ENCODE measurements around the gene CEL.

The CEL gene

GRCh38 chr9:133103987-133104505 lies 42.3 kb downstream of the CEL start:
- no peak for DNase-seq (ENCODE audit: low spot score)

DNA sequence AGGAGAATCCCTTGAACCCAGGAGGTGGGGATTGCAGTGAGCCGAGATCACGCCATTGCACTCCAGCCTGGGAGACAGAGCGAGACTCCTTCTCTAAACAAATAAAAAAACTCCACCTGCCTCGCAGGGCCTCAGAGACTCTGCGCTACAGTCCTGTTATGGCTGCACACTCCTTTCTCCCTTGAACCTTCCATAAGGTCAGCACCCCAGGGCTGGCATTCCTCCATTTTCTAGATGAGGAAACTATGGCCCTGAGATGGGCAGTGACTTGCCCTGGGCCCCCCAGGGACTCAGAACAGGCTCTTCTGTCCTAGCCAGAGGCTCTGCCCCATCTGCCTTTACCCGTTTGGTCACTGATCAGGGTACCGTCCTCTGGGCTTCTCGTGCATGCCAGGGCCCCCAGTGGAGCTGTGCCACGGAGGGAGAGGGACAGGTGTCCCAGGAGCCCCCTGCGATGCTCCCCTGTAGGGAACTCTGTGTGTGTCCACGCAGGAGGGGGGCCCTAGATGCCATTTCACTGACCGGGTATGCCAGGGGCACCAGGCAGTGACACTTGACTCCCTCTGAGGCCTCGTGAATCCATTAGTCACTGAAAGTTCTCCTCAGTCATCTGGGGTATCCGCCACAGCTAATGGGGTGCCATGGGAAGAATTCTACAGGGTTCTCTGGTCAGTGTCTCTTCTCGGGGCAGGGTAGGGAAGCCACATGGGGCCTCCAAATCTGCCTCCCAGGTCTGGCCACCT lies 43.1 kb downstream of the CEL start:
- DNase-seq (ENCODE audit: low spot score), result no peak

DNA sequence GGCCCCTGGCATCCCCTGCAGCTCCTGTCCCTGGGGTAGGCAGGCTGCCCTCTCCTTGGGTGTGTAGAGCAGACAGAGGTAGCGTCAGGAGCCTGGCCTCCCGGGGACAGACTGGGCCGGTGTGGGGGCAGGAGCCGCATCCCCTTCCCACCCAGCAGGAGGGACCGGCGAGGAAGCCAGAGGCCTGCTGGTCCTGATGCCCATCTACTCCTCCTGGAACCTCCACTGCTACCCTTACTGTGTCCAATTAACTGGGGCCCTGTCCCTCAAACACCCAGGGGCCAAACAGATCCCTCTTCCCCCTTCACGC lies 43.6 kb downstream of the CEL start:
- no peak for DNase-seq (ENCODE audit: low spot score)

DNA sequence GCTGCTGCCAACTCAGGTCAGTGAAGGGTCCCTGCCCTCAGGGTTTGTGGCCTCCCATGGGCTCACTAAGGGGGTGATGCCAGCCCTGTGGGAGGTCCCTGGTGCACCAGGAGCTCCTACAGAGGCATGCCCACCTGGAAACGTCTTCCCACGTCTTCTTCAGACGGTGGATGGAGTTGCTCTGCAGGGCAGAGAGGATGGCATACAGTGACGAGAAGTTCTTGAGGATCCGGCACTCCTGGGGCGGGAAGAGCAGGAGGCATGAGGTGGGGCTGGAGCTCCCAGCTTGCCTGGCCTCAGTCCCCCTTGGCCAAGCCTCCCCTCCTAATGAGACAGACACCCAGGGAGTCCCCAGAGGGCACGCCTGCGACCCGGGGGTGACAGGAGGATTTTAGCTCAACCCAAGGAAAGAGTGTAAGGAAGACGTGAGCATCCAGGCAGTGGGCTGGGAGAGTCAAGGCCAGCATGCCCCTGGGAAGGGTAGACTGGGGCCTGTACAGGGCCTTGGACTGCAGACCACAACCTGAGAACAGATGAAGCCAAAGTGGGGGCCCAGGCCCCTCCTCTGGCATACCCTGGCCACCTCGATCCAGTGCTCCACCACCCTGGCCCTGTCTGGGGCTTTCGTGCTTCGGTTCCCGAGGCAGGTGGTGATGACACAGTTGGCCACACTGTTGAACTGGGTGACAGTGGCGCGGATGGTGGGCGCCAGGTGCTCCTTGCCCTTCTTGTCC lies 44.9 kb downstream of the CEL start:
- no peak for DNase-seq (ENCODE audit: low spot score)

DNA sequence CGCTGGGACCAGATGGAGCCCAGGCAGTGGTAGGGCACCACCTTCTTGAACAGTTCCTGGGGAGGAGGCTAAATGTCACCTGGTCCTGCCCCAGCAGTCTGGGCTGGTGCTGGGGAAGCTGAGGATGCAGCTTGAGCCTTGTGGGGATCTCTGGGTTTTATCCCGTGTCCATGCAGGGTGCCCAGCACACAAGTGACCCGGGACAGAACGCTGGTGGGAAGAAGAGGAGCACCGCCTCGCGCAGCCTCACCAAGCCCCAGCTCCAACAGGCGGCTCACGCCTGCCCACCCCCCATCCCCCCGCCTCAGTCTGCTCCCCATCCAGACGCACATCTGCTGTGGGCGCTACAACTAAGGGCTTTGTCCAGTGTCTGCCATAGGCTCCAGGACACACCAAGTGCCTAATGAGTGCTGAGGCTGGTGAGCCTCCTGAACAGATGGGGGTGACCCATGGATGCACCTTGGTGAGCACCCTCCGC lies 45.5 kb downstream of the CEL start:
- no peak for DNase-seq (ENCODE audit: low spot score)

DNA sequence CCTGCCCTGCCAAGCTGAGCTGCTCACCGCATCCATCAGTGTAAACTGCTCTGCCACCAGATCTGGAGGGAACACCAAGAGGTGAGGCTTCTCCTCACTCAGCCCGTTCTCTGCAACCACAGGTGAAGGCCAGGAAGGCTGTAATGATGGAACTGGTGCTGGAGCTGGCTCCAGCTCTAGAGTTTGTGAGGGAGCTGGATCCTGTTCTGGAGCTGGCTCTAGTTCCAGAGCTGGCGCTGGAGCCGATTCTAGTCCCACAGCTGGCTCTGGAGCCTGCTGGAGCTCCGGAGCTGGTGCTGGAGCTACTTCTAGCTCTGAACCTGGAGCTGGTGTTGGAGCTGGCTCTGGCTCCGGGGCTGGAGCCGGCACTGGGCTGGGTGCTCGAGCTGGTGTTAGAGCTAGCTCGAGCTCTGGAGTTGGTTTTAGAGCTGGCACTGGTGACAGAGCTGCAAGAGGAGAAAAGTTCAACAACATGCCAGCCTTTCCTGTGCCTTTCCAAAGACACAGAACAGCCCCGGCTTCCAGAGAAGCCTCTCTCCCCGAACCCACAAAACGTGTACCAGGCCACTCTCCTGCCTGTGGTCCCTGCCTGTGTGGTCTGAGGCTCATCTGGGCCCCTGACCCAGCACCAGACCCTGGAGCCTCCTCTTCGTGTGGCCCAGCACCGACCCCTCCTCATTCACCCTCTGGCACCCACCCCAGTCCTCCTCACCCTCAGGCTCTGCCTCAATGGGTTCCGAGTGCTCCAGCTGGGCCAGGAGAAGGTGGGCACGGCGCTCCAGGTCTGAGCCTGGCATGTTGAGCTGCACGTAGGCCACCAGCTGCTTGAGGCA lies 46.4 kb downstream of the CEL start:
- DNase-seq (ENCODE audit: low spot score), result no peak

GRCh38 chr9:133108794-133109641 lies 47.2 kb downstream of the CEL start:
- no peak for DNase-seq (ENCODE audit: low spot score)

DNA sequence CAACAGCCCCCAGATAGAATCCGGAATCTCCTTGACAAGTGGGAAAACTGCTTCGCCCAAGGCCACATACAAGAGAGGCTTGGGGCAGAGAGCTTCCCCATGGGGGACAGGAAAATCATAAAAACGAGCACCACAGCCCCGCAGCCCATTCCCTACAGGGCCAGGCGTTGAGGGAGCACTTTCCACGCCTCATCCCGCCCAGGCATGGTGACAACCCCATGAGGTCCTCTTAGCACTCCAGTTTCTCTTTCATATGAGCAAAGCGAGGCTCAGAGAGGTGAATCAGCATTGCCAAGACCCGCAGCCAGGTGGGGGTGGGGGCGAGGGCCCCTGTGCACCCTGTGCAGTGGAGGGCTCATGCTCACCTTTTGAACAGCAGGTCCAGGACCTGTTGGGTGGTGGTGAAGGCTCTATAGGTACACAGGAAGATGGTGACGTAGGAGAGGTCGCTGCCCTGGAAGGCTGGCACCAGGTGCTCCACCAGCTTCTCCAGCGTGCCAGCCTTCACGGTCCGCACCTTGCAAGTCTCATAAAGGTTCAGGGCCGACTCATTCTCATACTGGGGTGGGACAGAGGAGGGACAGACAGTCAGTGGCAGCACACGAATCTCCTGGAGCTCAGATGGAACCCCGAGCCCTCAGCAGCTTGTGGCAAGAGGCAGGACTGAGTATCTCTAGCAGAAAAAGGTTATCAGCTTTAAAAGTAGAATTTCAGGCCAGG lies 48.3 kb downstream of the CEL start:
- no peak for DNase-seq (ENCODE audit: low spot score)

- DNase-seq (ENCODE audit: low spot score), result no peak
Measured at GRCh38 chr9:133111808-133112662, 50.3 kb downstream of the CEL start.

DNA sequence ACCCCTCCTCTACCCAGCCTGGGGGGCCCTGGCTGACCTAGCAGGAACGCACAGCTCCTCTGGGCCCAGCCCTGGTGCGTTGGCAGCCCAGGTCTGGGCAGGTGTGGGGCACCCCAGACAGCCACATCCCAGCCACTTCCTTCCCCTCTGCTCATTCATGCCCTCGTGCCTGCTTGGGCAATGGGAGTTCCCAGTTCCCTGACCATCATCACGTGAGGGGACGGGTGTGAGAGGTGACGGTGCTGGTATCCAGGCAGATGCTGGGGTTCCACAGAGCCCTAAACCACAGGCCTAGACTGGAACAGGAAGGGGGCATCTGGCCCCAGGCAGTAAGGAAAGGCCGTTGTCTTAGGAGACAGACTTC lies 50.9 kb downstream of the CEL start:
- no peak for DNase-seq (ENCODE audit: low spot score)

DNA sequence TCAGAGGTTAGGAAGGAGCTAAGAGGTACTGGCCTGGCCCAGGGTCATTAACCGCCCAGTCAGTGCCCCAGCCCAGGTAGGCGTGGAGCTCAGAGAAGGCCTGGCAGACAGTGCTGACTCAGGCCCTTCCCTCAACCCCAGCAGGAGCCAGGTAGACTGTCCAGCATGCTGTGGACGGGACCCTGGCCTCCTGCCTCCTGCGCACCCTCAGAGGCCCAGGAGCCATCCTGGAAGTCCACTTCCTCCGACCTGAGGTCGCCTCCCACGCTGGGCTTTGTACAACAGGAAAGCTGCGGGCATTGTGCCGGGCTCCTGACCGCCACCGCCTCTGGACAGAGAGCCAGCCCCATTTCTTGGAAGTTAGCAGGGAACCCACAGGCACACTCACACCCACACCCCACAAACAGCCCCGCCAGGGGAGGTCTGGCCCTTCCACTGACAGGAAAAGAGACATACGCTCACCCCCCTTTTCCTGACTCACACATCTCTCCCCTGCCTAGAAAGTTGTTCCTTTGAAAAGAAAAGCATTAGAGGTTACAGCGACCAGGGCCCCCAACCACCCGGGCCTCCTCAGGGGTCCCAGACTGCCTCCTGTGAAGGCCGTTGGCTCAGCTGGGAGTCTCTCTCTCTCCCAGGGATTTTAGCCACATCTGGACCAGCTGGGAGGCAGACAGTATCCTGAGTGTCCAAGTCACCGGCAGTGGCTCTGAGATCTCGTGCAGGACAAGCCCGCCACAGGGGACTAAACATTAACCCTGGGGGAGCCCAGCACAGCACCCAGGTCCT lies 51.6 kb downstream of the CEL start:
- DNase-seq (ENCODE audit: low spot score), result no peak

GRCh38 chr9:133113949-133114885 lies 52.4 kb downstream of the CEL start:
- DNase-seq (ENCODE audit: low spot score), result no peak

- DNase-seq (ENCODE audit: low spot score), result no peak
Measured at GRCh38 chr9:133114886-133115603, 53.3 kb downstream of the CEL start.

DNA sequence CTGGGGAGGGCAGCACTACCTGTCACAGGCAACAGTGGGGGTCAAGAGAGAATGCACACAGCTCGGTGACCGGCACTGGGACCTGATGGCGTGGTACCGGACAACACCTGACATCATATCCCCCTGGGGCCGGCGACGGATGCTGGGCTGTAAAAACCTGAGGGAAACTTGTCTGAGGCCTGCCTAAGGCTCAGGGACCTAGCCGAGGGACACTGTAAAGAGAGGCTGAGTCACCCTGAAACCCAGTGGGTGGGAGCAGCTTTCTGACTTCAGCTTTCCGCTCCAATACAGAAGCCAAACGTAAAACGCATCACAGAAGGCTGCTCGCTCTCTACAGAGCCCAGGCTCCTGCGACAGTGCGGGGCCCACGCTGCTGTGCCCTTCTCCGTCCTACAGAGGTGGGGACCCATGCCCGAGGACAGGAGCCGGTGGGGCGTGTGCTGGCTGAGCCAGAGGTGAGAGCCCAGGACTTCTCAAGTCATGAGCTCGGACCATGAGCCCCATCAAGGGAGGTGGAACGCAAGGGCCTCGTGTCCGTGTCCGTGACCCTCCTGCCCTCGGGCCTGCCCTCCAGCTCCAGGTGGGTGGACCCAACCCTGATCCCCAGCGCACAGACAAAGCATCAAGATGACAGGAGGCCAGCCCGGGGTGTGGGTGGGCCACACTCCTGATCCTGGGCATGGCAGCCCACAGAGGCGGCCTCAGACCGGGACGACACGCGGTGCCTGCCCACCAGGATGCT lies 54.0 kb downstream of the CEL start:
- no peak for DNase-seq (ENCODE audit: low spot score)

GRCh38 chr9:133116346-133117231 lies 54.8 kb downstream of the CEL start:
- DNase-seq (ENCODE audit: low spot score), result no peak

All from COLO829 (cell line).